Activated CD4-positive, alpha-beta T cell treated with anti-CD3 and anti-CD28 coated beads, Interleukin-2, amount 50 U/mL, for 4 hours (primary cell): ENCODE results near the gene FUOM.
"Not testable (repeated sequence)": the region's sequence is repeated elsewhere in the genome, so short reads cannot be mapped to it uniquely, and the experiment has no call there.

Experiments used
- DNase-seq, 2 experiments: peaks; one replicate each; pipeline ENCODE4 v3.0.0-alpha.2; 2020

FUOM gene

GRCh38 chr10:133388236-133388972 lies 30.6 kb upstream of the FUOM start:
- DNase-seq = no peak

DNA sequence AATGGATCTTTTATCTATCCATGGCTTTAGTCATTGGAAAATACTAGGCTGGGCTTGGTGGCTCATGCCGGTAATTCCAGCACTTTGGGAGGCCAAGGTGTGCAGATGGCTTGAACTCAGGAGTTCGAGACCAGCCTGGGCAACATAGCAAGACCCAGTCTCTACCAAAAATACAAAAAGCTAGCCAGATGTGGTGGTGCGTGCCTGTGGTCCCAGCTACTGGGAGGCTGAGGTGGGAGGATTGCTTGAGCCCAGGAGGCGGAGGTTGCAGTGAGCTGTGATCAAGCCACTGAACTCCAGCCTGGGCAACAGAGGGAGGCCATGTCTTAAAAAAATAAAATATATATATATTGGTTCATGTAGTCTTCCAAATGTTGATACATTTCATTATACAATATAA lies 29.1 kb upstream of the FUOM start:
- not testable (repeated sequence) for DNase-seq

DNA sequence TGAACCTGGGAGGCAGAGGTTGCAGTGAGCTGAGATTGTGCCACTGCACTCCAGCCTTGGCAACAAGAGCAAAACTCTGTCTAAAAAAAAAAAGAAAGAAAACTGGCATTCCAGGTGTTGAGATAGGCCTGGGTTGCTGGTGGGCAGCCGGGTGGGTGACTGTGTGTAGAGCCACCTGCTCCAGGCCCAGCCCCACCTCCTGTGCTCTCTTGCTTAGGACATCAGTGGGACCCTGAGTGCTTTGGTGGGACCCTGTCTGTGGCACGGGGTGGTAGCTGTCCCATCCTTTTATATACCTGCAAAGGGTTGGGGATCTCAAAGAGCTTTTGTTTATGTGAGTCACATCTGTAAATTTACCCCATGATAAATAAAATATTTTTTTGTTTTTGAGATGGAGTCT lies 27.4 kb upstream of the FUOM start:
- DNase-seq = no peak

GRCh38 chr10:133384071-133384470 lies 26.3 kb upstream of the FUOM start:
- no peak for DNase-seq

GRCh38 chr10:133383551-133383950 lies 25.7 kb upstream of the FUOM start:
- DNase-seq = no peak

DNA sequence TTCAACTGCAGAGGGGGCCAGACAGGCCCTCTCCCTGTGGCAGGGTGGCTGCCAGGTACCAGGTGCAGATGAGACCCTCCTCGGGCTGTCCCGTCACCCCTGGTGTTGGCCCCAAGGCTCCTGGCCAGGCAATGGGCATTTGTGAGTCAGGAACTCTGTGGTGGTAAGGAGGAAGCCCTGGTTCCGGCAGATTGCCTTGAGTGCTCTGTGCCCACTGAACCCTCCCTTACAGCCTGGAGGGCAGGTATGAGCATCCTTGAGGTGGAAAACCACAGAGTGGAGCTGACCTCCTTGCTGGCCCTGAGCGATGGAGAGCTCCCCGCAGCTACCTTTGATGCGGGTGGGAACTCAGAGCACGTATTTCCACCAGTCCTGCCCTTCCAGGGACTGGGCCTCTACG lies 23.2 kb upstream of the FUOM start:
- no peak for DNase-seq

DNA sequence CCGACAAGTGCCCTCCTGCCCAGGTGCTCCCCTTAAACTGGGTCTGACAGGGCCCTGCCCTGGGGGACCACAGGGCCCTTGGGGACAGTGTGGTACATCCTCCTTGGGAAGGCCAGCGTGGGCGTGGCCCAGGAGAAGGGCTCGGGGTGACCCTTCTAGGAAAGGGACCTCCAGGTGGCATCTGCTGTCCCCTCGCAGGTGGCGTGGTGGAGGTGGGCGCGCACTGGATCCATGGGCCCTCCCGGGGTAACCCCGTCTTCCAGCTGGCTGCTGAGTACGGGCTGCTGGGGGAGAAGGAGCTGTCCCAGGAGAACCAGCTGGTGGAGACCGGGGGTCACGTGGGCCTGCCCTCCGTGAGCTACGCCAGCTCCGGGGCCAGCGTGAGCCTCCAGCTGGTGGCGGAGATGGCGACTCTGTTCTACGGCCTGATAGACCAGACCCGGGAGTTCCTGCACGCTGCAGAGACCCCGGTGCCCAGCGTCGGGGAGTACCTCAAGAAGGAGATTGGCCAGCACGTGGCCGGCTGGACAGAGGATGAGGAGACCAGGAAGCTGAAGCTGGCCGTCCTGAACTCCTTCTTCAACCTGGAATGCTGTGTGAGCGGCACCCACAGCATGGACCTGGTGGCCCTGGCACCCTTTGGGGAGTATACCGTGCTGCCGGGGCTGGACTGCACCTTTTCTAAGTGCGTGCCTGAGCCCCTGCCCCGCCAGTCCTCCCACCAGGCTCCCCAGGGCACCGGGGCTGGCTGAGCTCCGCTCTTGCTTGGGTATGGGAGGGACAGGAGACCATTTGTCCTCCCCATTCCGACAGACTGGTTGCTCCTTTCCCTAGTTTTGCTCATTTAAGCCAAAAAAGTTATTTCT lies 22.2 kb upstream of the FUOM start:
- DNase-seq = no peak

GRCh38 chr10:133379152-133379800 lies 21.5 kb upstream of the FUOM start, which contains the start of gene PAOX:
Gene PAOX (plus strand): TSS chr10:133379262. CDS start chr10:133379317, 55 bp downstream.
- peak; percentile 47 to 51 for DNase-seq

DNA sequence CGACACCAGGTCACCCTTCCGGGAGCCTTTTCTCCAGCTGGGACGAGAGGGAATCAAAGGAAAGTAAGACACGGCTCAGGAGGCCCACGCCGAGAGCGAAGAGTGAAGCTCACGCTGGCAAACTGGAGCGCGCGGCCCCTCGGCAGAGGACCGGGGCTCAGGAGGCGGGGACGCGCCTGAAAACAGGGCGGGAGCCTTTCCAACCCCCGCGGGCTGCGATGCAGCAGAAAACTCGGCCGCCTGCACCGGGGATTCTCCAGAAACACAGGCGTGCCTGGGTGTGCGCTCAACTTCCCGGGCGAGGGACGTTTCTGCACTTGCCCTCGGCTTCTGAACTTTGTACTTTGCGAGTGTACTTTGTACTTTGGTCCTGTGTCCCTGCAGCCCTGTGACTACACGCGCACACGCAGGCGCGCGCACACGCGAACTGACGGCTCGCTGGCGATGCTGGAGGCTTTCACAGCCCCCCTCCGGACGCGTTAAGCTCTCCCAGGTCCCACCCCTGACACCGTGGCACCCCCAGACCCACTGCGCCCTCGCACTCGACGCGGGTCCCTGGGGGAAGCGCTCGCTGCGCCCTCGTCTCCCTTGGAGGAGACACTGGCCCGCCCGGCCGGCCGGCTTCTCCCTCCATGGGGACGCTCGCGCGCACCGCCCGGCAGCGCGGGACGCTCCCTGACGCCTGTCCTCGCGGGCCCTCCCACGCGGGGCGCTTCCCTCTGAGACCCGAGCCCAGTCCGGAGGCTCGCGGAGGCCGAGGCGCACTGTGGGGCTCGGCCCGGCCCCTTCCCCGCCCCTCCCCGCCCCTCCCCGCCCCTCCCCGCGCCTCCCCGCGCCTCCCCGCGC lies 20.7 kb upstream of the FUOM start:
- DNase-seq = peak; percentile 50 to 52

DNA sequence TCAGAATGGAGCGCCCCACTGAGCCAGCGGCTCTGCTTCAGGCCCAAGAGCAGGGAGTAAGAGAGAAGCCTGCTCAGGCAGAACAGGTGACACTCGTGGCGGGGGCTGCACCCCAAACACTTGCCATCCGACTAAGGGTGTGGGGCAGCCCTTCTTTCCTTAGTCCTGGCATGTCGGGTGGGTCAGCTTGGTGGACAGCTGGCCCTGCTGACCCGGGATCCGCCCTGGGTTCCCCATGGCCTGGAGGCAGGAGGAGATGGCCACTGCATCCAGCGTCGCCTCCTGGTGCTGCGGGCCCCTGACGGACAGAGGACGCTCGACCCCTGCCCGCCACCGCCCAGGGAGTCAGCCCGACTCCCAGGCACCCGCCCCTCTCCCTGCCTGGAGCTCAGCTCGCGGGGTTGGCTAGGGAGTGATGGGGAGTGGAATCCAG lies 20.0 kb upstream of the FUOM start:
- no peak for DNase-seq

DNA sequence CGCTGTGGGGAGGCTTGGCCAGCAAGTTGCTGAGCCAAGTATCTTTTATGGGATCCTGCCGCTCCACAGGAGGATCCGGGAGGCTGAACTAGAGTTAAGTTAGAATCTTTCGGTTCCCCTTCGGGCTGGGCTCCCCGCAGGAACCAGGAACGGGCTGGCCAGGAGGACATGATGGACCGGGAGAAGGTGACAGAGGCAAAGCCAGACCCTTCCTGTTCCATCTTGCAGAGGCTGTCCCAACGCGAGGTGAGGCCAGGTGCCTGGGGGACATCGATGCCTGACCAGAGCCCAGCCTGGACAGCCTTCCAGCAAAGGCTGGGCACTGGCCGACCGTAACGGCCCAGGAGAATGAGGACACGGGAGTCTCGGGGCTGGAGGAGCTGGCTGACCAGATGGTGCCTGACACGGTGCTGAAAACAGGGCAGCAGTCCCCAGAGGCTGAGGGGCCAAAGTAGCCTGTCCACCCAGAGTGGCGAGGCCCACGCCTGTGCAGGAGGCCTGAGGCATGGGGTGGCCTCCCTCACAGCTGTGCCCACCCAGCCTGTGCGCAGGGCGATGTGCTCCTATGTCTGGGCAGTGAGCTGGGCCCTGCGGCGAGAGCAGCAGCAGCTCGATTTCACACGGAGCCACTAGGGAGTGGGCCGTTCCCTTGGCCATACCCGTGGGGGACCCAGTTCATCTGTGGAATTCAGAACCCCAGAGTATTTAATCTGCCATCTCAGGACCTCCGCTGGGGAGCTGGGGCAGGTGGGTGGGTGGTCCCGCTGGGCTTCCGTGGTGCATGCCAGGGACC lies 19.4 kb upstream of the FUOM start:
- DNase-seq = no peak

GRCh38 chr10:133376183-133376582 lies 18.4 kb upstream of the FUOM start:
- not testable (repeated sequence) for DNase-seq

DNA sequence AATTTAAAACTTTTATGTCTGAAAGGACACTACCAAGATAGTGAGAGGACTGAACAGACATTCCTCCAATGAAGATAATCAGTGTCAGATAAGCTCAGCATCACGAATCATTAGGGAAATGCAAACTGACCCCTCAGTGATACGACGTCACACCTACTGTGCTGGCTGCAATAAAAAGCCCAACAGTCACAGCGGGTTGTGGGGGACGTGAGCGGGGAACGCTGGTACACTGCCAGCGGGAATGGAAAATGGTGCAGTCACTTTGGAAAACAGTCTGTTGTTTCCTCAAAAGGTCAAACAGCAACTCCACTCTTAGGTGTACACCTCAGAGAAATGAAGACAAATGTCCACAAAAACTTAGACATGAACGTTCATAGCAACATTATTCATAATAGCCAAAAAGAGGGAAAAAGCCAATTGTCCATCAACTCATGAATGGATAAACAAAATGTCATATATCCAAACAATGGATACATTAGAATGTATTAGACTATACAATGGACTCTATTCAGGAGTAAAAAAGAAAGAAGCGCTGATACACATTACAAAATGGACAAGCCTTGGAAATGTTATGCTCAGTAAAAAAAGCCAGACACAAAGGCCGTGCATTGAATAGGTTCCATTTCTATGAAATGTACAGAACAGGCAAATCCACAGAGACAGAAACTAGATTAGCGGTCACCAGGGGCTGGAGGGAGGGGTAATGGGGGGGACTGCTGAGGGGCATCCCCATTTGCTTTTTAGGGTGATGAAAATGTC lies 17.7 kb upstream of the FUOM start:
- DNase-seq = no peak

DNA sequence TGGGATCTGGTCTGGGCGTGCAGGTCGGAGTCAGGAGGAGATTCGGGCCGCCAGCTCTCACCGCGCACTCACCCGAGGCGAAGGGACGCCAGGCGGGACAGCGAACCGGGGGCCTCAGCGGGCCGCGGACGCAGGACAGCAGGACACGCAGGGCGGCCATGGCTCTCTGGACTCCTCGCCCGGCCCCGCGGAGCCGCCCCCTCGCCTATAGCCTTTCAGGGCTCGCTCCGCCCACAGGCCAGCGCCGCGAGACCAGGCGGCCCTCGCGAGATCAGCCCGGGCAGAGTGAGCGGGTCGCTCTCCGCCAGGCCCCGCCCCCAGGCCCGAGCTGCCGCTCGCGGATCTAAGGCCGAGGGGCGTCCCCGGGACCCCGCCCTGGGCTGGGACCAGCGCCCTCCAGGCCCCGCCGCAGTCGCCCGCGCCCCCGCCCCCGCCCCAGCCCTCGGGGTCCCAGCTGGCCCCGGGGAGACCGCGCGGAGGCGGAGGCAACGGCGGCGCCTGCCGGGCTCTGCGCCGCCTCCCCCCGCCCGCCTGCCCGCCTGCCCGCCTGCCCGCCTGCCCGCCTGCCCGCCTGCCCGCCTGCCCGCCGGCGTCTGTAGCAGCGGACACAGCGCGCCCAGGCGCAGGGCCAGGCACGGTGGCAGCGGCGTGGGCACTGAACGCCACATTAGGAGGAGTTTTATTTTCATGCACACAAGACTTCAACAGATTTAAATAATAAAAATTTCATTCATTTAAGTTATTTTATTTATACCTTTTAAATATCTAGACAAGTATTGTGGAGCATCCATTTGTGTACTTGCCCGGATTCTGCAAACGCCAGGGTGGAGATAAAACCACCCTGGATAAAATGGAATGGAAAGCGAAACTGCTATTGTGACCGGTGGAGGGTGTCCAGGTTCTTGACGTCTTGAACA lies 15.6 kb upstream of the FUOM start, which contains the start of gene ECHS1:
Gene ECHS1, minus strand, starts transcription at position 181 of the 917 bp plus-strand sequence. Its CDS starts 21 bp downstream, at position 160.
- peak; percentile 89 for DNase-seq

DNA sequence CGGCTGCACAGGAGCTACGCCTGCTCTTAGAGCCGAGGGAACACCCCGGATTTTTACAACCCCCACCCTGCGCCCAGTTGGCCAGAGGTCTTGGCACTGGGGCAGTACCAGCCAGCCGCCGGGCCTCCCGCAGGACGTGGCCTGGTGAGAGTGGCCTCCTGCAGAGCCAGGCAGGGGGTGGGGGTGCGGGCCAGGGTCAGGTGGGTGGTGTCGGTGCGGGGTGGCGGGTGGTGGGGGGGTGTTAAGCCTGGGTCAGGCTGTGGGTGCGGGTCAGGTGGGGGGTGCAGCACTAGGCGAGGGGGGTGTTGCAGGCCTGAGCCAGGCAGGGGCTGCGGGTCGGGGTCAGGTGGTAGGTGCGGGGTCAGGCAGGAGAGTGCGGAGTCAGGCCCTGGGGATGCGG lies 14.7 kb upstream of the FUOM start:
- no peak for DNase-seq

DNA sequence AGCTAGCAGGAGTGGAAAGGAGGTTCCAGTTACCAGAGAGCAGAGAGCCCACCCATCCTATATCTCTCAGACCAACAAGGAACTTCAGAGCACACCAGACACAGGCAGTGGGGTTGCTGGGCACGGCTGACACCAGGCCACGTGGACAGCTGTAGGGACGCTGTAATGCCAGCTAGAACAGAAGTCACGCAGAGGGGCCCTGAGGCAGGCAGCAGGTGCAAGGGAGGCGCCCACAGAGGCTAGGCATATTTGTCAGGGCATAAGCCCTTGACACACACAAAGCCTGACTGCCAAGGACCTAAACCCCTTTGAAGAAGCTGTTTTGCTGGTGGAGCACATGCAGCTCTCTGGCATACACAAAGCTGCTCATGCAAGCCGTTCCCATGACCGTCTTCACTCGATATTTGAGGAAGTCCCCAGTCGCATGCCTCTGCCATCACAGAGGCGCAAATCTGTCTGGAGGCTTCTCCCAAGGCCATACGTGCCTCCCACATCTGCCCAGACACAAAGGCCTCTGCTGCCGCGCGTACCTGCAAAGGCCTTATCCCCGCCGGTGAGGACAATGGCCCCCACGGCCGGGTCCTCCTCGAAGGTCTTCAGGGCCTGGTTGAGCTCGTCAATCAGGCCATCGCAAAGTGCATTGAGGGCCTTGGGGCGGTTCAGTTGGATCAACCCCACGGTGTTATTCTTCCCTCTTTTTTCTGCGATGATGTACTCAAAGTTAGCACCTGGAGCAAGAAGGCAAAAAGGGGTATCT lies 12.4 kb upstream of the FUOM start:
- no peak for DNase-seq

GRCh38 chr10:133368153-133368552 lies 10.3 kb upstream of the FUOM start:
- DNase-seq = no peak

- not testable (repeated sequence) for DNase-seq
Observed at GRCh38 chr10:133367461-133367860, 9.6 kb upstream of the FUOM start.

- no peak for DNase-seq
Observed at GRCh38 chr10:133366751-133367150, 8.9 kb upstream of the FUOM start.
